HG03064 (cell line): ENCODE data around the gene PAPSS2.

ENCODE experiments used
- ATAC-seq: cut with Tn5 transposase; IDR thresholded peaks from one replicate; pipeline ENCODE4 v1.9.1; 2021; ENCODE audit warnings: low read depth; ENCODE audit not compliant: unreplicated experiment

The PAPSS2 gene

GRCh38 chr10:87767253-87767652 is 107.6 kb downstream of the PAPSS2 start:
- no peak for ATAC-seq

- no peak for ATAC-seq
Observed at GRCh38 chr10:87771871-87772500, 112.3 kb downstream of the PAPSS2 start.

- no peak for ATAC-seq
Observed at GRCh38 chr10:87775766-87776165, 116.1 kb downstream of the PAPSS2 start.

- no peak for ATAC-seq
Observed at GRCh38 chr10:87776328-87776727, 116.7 kb downstream of the PAPSS2 start.

- no peak for ATAC-seq
Observed at GRCh38 chr10:87781545-87781944, 121.9 kb downstream of the PAPSS2 start.

GRCh38 chr10:87782721-87783120 is 123.0 kb downstream of the PAPSS2 start:
- no peak for ATAC-seq

- no peak for ATAC-seq
Observed at GRCh38 chr10:87786421-87786820, 126.7 kb downstream of the PAPSS2 start.

- ATAC-seq, result no peak
Observed at GRCh38 chr10:87790185-87790584, 130.5 kb downstream of the PAPSS2 start.

GRCh38 chr10:87794285-87794684 is 134.6 kb downstream of the PAPSS2 start:
- no peak for ATAC-seq
